Eye (tissue), 1 donor: ENCODE data around the gene OR8K1.

Experiments used
- DNase-seq: peaks from one replicate; pipeline ENCODE4 v3.0.0-alpha.2; 2015

The OR8K1 gene

GRCh38 chr11:56345739-56346138 is at the start of gene OR8K1:
OR8K1 (plus strand) TSS chr11:56346039; CDS start chr11:56346039, 0 bp downstream.
- DNase-seq = no peak

- no peak for DNase-seq
These were observed 48.9 kb upstream of the OR8K1 start for GRCh38 chr11:56296898-56297297.

- DNase-seq = no peak
These were observed 38.0 kb upstream of the OR8K1 start for GRCh38 chr11:56307836-56308235.

- DNase-seq = no peak
These were observed 31.0 kb upstream of the OR8K1 start, which contains the start of gene OR8K3 for GRCh38 chr11:56314844-56315243. OR8K3 (plus strand) TSS chr11:56315144; CDS start chr11:56318307, 3,163 bp downstream.

GRCh38 chr11:56331861-56332491 is 13.9 kb upstream of the OR8K1 start:
- DNase-seq = no peak

GRCh38 chr11:56333156-56333555 is 12.7 kb upstream of the OR8K1 start:
- no peak for DNase-seq

GRCh38 chr11:56340289-56340688 is 5.5 kb upstream of the OR8K1 start:
- DNase-seq = no peak

GRCh38 chr11:56353991-56354390 is 8.2 kb downstream of the OR8K1 start, which contains the start of gene OR8J1:
OR8J1 (plus strand) TSS chr11:56354291; CDS start chr11:56360247, 5,956 bp downstream.
- no peak for DNase-seq

- DNase-seq = no peak
These were observed 29.5 kb downstream of the OR8K1 start, which contains the start of gene OR8U1 for GRCh38 chr11:56375324-56375723. OR8U1 (plus strand) TSS chr11:56375624; CDS start chr11:56375624, 0 bp downstream.

GRCh38 chr11:56380120-56380519 is 34.3 kb downstream of the OR8K1 start:
- DNase-seq = no peak

- DNase-seq = no peak
These were observed 48.5 kb downstream of the OR8K1 start for GRCh38 chr11:56394381-56394780.

- DNase-seq = no peak
These were observed 50.2 kb downstream of the OR8K1 start for GRCh38 chr11:56396047-56396446.
